ENCODE measurements around the gene SLC26A1. TPM values are rescaled to one million over a fixed set of nuclear protein-coding genes. Genes with fewer than 3 reads are reported as not detected.

Gene SLC26A1
- total and polyA plus RNA-seq, 2 donors (not counting 3 experiments of a cell fraction or from before 2014, with no cell fraction given): 0.10 TPM; not detected in 1

DNA sequence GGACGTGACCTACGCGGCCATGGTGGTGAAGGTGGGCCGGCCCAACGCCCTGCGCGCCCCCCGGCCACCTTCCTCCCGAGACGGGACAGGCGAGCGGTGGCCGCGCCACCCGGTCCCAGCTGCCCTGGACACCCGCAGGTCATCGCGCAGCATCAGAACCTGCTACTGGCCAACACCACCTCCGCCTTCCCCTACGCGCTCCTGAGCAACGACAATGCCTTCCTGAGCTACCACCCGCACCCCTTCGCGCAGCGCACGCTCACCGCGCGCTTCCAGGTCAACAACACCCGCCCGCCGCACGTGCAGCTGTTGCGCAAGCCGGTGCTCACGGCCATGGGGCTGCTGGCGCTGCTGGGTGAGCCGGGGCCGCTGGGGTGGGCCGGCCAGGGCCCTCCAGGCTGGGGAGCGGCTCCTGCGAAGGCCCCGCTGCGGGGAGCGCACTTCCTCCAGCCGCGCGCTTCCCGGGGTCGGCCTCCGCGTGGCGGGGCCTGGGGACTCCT, 9.0 kb upstream of the SLC26A1 start:
- BruUV-seq (replicated peaks): no TSS peak
- H3K27ac ChIP-seq (ENCODE audit: insufficient read depth, low read depth, low read length): no peak overlapping the region
- dilution Hi-C loops (cut with MboI; ENCODE audit: extremely low pct_ligation_motif_present, low sequenced_read_pairs): no loop called here

DNA sequence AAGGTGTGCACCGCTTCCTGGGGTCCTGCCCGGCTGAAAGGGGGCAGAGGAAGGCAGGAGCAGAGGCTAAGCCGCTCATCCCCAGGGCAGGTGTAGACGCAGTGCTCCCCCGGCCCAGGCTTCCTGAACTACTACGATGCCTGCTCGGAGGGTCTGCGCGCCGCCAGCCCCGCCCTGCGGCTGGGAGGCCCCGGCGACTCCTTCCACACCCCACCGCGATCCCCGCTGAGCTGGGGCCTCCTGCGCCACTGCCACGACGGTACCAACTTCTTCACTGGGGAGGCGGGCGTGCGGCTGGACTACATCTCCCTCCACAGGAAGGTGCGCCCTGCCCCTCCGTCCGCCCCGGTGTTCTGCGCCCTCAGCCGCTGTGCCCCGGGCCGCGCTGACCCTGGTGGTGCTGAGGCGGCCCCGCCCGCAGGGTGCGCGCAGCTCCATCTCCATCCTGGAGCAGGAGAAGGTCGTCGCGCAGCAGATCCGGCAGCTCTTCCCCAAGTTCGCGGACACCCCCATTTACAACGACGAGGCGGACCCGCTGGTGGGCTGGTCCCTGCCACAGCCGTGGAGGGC, 8.4 kb upstream of the SLC26A1 start:
- dilution Hi-C loops (cut with MboI; ENCODE audit: extremely low pct_ligation_motif_present, low sequenced_read_pairs) (no loop called here), intact Hi-C loops (cut with micrococcal nuclease) (no loop called here)
- TF ChIP-seq EZH2 (IDR thresholded peaks at IDR 0.05; ENCODE audit: borderline replicate concordance, low read depth, low read length, severe bottlenecking): no peak
- no peak for TF ChIP-seq POLR2A (IDR thresholded peaks at IDR 0.05; ENCODE audit: low read depth, low read length)
- TF ChIP-seq GATA2 (IDR thresholded peaks at IDR 0.05; ENCODE audit: insufficient read depth, insufficient read length, low read depth, low read length): no peak
- no peak for TF ChIP-seq POLR2AphosphoS5 (IDR thresholded peaks at IDR 0.05; ENCODE audit: insufficient read depth, low read depth, low read length)
- TF ChIP-seq MYC (IDR thresholded peaks at IDR 0.05; ENCODE audit: low read depth, low read length): no peak
- no peak for TF ChIP-seq CTCF (IDR thresholded peaks at IDR 0.05; ENCODE audit: extremely low read depth in 1 of 2, insufficient read depth in 1 of 2, low read depth in 1 of 2, low read length in 2 of 2)
- no peak for TF ChIP-seq FOS (IDR thresholded peaks at IDR 0.05; ENCODE audit: borderline replicate concordance, insufficient read depth, low read length)
- no peak for TF ChIP-seq MAX (IDR thresholded peaks at IDR 0.05; ENCODE audit: insufficient read depth, insufficient read length)
- TF ChIP-seq JUN (IDR thresholded peaks at IDR 0.05; ENCODE audit: borderline replicate concordance, insufficient read depth, insufficient read length, low read depth): no peak
- ChIA-PET CTCF (interaction anchor here (1.2 kb wide), 1 partner anchor 15 kb away, joined by 3 read pairs; the partner anchor contains the start of gene IDUA), POLR2A (no interaction called here)
- Histone ChIP-seq H2AFZ (ENCODE audit: low read depth, low read length) (no peak overlapping the region), H3K36me3 (ENCODE audit: control insufficient read depth in 2 of 2, extremely low read depth in 1 of 2, insufficient read depth in 2 of 2, low read length in 2 of 2) (no peaks in the 10 kb centered on the region), H3K4me1 (ENCODE audit: control insufficient read depth, extremely low read depth, insufficient read depth, low read length) (no peaks in the 10 kb centered on the region), H3K4me2 (ENCODE audit: insufficient read depth, low read length) (no peak overlapping the region), H3K27ac (ENCODE audit: insufficient read depth, low read depth, low read length) (no peak overlapping the region), H3K27me3 (ENCODE audit: control insufficient read depth in 2 of 2, insufficient read depth in 2 of 2, low read length in 2 of 2) (peaks cover 33 to 44% of the 10 kb centered on the region in 2 experiments), H4K20me1 (replicated peaks; ENCODE audit: control insufficient read depth, extremely low read depth, insufficient read depth, low read length) (no peaks in the 10 kb centered on the region), H3K79me2 (ENCODE audit: control insufficient read depth, insufficient read depth, low read length) (no peaks in the 10 kb centered on the region), H3K9ac (replicated peaks; ENCODE audit: extremely low read depth, insufficient read depth, low read length) (no peak overlapping the region), H3K9me1 (replicated peaks; ENCODE audit: control insufficient read depth, extremely low read depth, insufficient read depth, low read length) (no peaks in the 10 kb centered on the region), H3K4me3 (replicated peaks in 1 of 3; ENCODE audit: insufficient read depth in 1 of 3, low read depth in 1 of 3, low read length in 3 of 3) (no peak overlapping the region), H3K9me3 (replicated peaks; ENCODE audit: control insufficient read depth, insufficient read depth, low read length) (no peaks in the 10 kb centered on the region)
- FAIRE-seq: no peak
- no TSS peak for BruUV-seq (replicated peaks)
- DNase-seq (ENCODE audit: low read depth, low spot score): no peak

More for the DNA sequence above, 9.0 kb upstream of the SLC26A1 start:
- Histone ChIP-seq H3K4me2 (ENCODE audit: insufficient read depth, low read length) (no peak overlapping the region), H3K4me1 (ENCODE audit: control insufficient read depth, extremely low read depth, insufficient read depth, low read length) (no peaks in the 10 kb centered on the region), H3K9ac (replicated peaks; ENCODE audit: extremely low read depth, insufficient read depth, low read length) (no peak overlapping the region), H3K79me2 (ENCODE audit: control insufficient read depth, insufficient read depth, low read length) (no peaks in the 10 kb centered on the region), H3K4me3 (replicated peaks in 1 of 3; ENCODE audit: insufficient read depth in 1 of 3, low read depth in 1 of 3, low read length in 3 of 3) (no peak overlapping the region), H3K9me3 (replicated peaks; ENCODE audit: control insufficient read depth, insufficient read depth, low read length) (no peaks in the 10 kb centered on the region), H3K27me3 (ENCODE audit: control insufficient read depth in 2 of 2, insufficient read depth in 2 of 2, low read length in 2 of 2) (peaks cover 32 to 40% of the 10 kb centered on the region in 2 experiments), H4K20me1 (replicated peaks; ENCODE audit: control insufficient read depth, extremely low read depth, insufficient read depth, low read length) (no peaks in the 10 kb centered on the region), H3K9me1 (replicated peaks; ENCODE audit: control insufficient read depth, extremely low read depth, insufficient read depth, low read length) (no peaks in the 10 kb centered on the region), H3K36me3 (ENCODE audit: control insufficient read depth in 2 of 2, extremely low read depth in 1 of 2, insufficient read depth in 2 of 2, low read length in 2 of 2) (no peaks in the 10 kb centered on the region), H2AFZ (ENCODE audit: low read depth, low read length) (no peak overlapping the region)
- ChIA-PET CTCF (interaction anchor here (1.2 kb wide), 1 partner anchor 15 kb away, joined by 3 read pairs; the partner anchor contains the start of gene IDUA), POLR2A (no interaction called here)
- DNase-seq (ENCODE audit: low read depth, low spot score) (no peak), FAIRE-seq (no peak)
- TF ChIP-seq FOS (IDR thresholded peaks at IDR 0.05; ENCODE audit: borderline replicate concordance, insufficient read depth, low read length) (no peak), EZH2 (IDR thresholded peaks at IDR 0.05; ENCODE audit: borderline replicate concordance, low read depth, low read length, severe bottlenecking) (peak; percentile 87)
- intact Hi-C loops (cut with micrococcal nuclease): no loop called here

Data from endothelial cell of umbilical vein (primary cell).